Keratinocyte (primary cell): ENCODE data around the gene TPM3. TPM values are rescaled to one million over a fixed set of nuclear protein-coding genes. Genes with fewer than 3 reads are reported as not detected.

Source experiments
- DNase-seq: peaks from one replicate; pipeline ENCODE4 v3.0.0-alpha.2; 2011; ENCODE audit warnings: low read depth, missing footprints, low spot score
- FAIRE-seq: peaks from 2 replicates; lab custom pipeline; 2011; peaks lifted over from hg19 to GRCh38; lab: Jason Lieb, UNC
- H2AFZ ChIP-seq: 2 replicates; pipeline ENCODE4 v1.6.0; 2012; ENCODE audit warnings: low read length, control low read depth, inconsistent platforms; ENCODE audit not compliant: control insufficient read depth
- H3K27ac ChIP-seq: 2 replicates; pipeline ENCODE4 v1.5.1; 2011; ENCODE audit warnings: low read length; ENCODE audit not compliant: control insufficient read depth, insufficient read depth
- H3K27me3 ChIP-seq: 3 replicates; pipeline ENCODE4 v1.6.0; 2011; ENCODE audit warnings: low read length; ENCODE audit not compliant: control insufficient read depth, insufficient read depth; ENCODE audit errors: extremely low read depth
- H3K36me3 ChIP-seq, 2 experiments: 2 replicates in 1 of 2; 3 replicates in 1 of 2; pipeline ENCODE4 v1.5.1; 2011; ENCODE audit warnings: low read length in 2 of 2, mild to moderate bottlenecking in 1 of 2; ENCODE audit not compliant: control insufficient read depth in 2 of 2, insufficient read depth in 2 of 2; ENCODE audit errors: extremely low read depth in 1 of 2
- H3K4me1 ChIP-seq: 3 replicates; pipeline ENCODE4 v1.5.1; 2011; ENCODE audit warnings: low read length; ENCODE audit not compliant: control insufficient read depth, insufficient read depth; ENCODE audit errors: extremely low read depth
- H3K4me2 ChIP-seq: 3 replicates; pipeline ENCODE4 v1.6.0; 2011; ENCODE audit warnings: low read depth, low read length; ENCODE audit not compliant: control insufficient read depth, insufficient read depth; ENCODE audit errors: extremely low read depth
- H3K4me3 ChIP-seq, 3 experiments: fragments of 200-600 bp in 1 of 3; sonication (generic) in 1 of 3; 2 replicates in 2 of 3; 3 replicates in 1 of 3; pipeline ENCODE4 v1.5.1; 2011 to 2016; ENCODE audit warnings: low read length in 3 of 3, mild to moderate bottlenecking in 3 of 3, control low read depth in 2 of 3, inconsistent platforms in 1 of 3, low read depth in 1 of 3, mixed read lengths in 1 of 3, mixed run types in 1 of 3, moderate library complexity in 1 of 3; ENCODE audit not compliant: control insufficient read depth in 2 of 3, insufficient read depth in 2 of 3; ENCODE audit errors: extremely low read depth in 1 of 3
- H3K79me2 ChIP-seq: 2 replicates; pipeline ENCODE4 v1.6.0; 2012; ENCODE audit warnings: low read length; ENCODE audit not compliant: control insufficient read depth, insufficient read depth
- H3K9ac ChIP-seq: 3 replicates; pipeline ENCODE4 v1.6.0; 2011; ENCODE audit warnings: low read length; ENCODE audit not compliant: control insufficient read depth, insufficient read depth; ENCODE audit errors: extremely low read depth
- H3K9me1 ChIP-seq: 3 replicates; pipeline ENCODE4 v1.6.0; 2011; ENCODE audit warnings: low read length; ENCODE audit not compliant: control insufficient read depth, insufficient read depth; ENCODE audit errors: extremely low read depth
- H3K9me3 ChIP-seq: 2 replicates; pipeline ENCODE4 v1.5.1; 2012; ENCODE audit warnings: low read depth, low read length; ENCODE audit not compliant: control insufficient read depth
- H4K20me1 ChIP-seq: 3 replicates; pipeline ENCODE4 v1.6.0; 2011; ENCODE audit warnings: low read length; ENCODE audit not compliant: control insufficient read depth, insufficient read depth; ENCODE audit errors: extremely low read depth
- CTCF ChIP-seq, 3 experiments: IDR thresholded peaks in 1 of 3; conservative IDR thresholded peaks in 1 of 3; optimal IDR thresholded peaks in 1 of 3; 2 replicates in 2 of 3; 3 replicates in 1 of 3; pipeline versions ENCODE3 to v1.5.1; 2011; ENCODE audit warnings: low read length in 3 of 3, mild to moderate bottlenecking in 3 of 3, moderate library complexity in 2 of 3, control low read depth in 1 of 3, inconsistent platforms in 1 of 3; ENCODE audit not compliant: insufficient read depth in 2 of 3; ENCODE audit errors: extremely low read depth in 1 of 3
- EZH2 ChIP-seq: IDR thresholded peaks from one replicate; pipeline ENCODE4 v1.6.1; 2012; ENCODE audit warnings: inconsistent platforms, mild to moderate bottlenecking, low read length, moderate library complexity
- dilution Hi-C: fragments of 300-500 bp; cut with MboI; formaldehyde crosslinking; loops from one replicate; pipeline ENCODE4 v1.7.0; 2020; ENCODE audit warnings: low sequenced_read_pairs; ENCODE audit not compliant: extremely low pct_ligation_motif_present
- polyA plus RNA-seq, 5 experiments: library from polyadenylated mRNA; depleted of rRNA in 3 of 5; stranded (reverse) in 3 of 5; stranded (forward) in 1 of 5; unstranded in 1 of 5; fragments of >200 nt; gene quantifications; 1 replicate in 1 of 5; 2 replicates in 3 of 5; 3 replicates in 1 of 5; pipeline versions ENCODE4 v1.2.1 to v1.2.3, GENCODE V29; 2011 to 2012; ENCODE audit warnings: missing spikeins in 2 of 5, low read depth in 1 of 5, low replicate concordance in 1 of 5

Gene TPM3
- polyA plus RNA-seq, 1 donor (not counting 4 experiments of a cell fraction or from before 2014, with no cell fraction given): 585 TPM

- Histone ChIP-seq H3K36me3 (no peaks in the 10 kb centered on the region), H3K9me3 (no peaks in the 10 kb centered on the region), H3K9me1 (no peaks in the 10 kb centered on the region), H2AFZ (no peak overlapping the region), H3K4me2 (no peak overlapping the region), H3K4me3 (no peak overlapping the region), H3K4me1 (peaks cover 10% of the 10 kb centered on the region), H3K79me2 (no peaks in the 10 kb centered on the region), H3K9ac (no peak overlapping the region), H3K27me3 (no peaks in the 10 kb centered on the region), H3K27ac (no peak overlapping the region), H4K20me1 (no peaks in the 10 kb centered on the region)
- FAIRE-seq (no peak), DNase-seq (no peak)
- dilution Hi-C loops: no loop called here
- TF ChIP-seq CTCF (optimal IDR thresholded peaks at IDR 0.05 in 1 of 3, IDR thresholded peaks at IDR 0.05 in 1 of 3, conservative IDR thresholded peaks at IDR 0.05 in 1 of 3; ENCODE audit: extremely low read depth in 1 of 3, insufficient read depth in 2 of 3, low read length in 3 of 3) (no peak), EZH2 (no peak)
Measured at GRCh38 chr1:154190550-154190949, 1.4 kb downstream of the TPM3 start.

GRCh38 chr1:154186852-154187501 is 4.9 kb downstream of the TPM3 start:
- Histone ChIP-seq H3K79me2 (peaks cover 11% of the 10 kb centered on the region), H3K4me3 (no peak overlapping the region), H4K20me1 (peaks cover 4% of the 10 kb centered on the region), H3K4me1 (peaks cover 6% of the 10 kb centered on the region), H3K36me3 (no peaks in the 10 kb centered on the region), H3K27me3 (no peaks in the 10 kb centered on the region), H3K9ac (no peak overlapping the region), H3K27ac (no peak overlapping the region), H3K9me1 (no peaks in the 10 kb centered on the region), H3K4me2 (no peak overlapping the region), H2AFZ (no peak overlapping the region), H3K9me3 (no peaks in the 10 kb centered on the region)
- DNase-seq (no peak), FAIRE-seq (no peak)
- dilution Hi-C loops: no loop called here
- TF ChIP-seq CTCF (optimal IDR thresholded peaks at IDR 0.05 in 1 of 3, IDR thresholded peaks at IDR 0.05 in 1 of 3, conservative IDR thresholded peaks at IDR 0.05 in 1 of 3; ENCODE audit: extremely low read depth in 1 of 3, insufficient read depth in 2 of 3, low read length in 3 of 3): no peak
- no peak for TF ChIP-seq EZH2
